Type B pancreatic cell (in vitro differentiated cells): ENCODE data around the gene YWHAG. TPM values are rescaled to one million over a fixed set of nuclear protein-coding genes. Genes with fewer than 3 reads are reported as not detected.
A peak's percentile ranks its signal among the peaks of the same experiment; 100 is the strongest.

Experiments used
- DNase-seq: peaks from one replicate; pipeline ENCODE4 v3.0.0; 2021; ENCODE audit warnings: mixed read lengths; ENCODE audit not compliant: unreplicated experiment; ENCODE audit errors: extremely low spot score
- H3K27ac Mint-ChIP-seq: 2 replicates; pipeline ENCODE4 v1.8.0; 2021; ENCODE audit warnings: mild to moderate bottlenecking, mixed read lengths
- H3K27me3 Mint-ChIP-seq: 2 replicates; pipeline ENCODE4 v1.8.0; 2021; ENCODE audit warnings: mixed read lengths
- H3K36me3 Mint-ChIP-seq: 2 replicates; pipeline ENCODE4 v1.8.0; 2021; ENCODE audit warnings: mixed read lengths
- H3K4me1 Mint-ChIP-seq: one replicate; pipeline ENCODE4 v1.8.0; 2021; ENCODE audit warnings: mixed read lengths; ENCODE audit not compliant: unreplicated experiment
- H3K4me3 Mint-ChIP-seq: 2 replicates; pipeline ENCODE4 v1.8.0; 2021; ENCODE audit warnings: mild to moderate bottlenecking, mixed read lengths
- H3K9me3 Mint-ChIP-seq: 2 replicates; pipeline ENCODE4 v1.8.0; 2021; ENCODE audit warnings: mixed read lengths
- total RNA-seq: library from RNA; stranded (reverse); gene quantifications from 2 replicates; pipeline ENCODE4 v1.2.1, GENCODE V29; 2021; ENCODE audit warnings: low replicate concordance
- TF ChIP-seq, protein P1 (sequence below): fragments of 200-600 bp; sonication (generic); conservative IDR thresholded peaks from 2 replicates; pipeline ENCODE4 v1.5.0; 2021; ENCODE audit warnings: antibody characterized with exemption, mild to moderate bottlenecking

Gene YWHAG
- total RNA-seq, 1 donor from 2014 or later = 140 TPM

DNA sequence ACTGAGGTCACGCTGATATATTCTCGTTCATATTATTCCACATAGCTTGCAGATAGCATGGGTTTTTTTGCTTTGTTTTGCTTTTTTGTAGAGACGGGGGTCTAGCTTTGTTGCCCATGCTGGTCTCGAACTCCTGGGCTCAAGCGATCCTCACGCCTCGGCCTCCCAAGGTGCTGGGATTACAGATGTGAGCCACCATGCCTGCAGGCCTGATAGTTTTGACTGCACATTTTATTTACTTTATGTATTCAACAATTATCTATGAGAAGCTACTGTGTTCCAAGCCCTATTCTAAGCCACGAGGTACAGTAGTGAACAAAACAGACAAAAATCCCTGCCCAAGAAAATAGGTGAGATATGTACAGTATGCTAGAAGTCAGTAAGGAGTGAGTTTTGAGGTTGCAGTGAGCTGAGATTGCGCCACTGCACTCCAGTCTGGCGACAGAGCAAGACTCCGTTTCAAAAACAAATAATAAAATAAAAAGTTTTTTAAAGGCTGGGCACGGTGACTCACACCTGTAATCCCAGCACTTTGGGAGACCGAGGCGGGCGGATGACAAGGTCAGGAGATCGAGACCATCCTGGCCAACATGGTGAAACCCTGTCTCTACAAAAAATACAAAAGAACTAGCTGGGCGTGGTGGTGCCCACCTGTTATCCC, 1.3 kb upstream of the YWHAG start:
- Mint-ChIP-seq H3K36me3 (peaks cover 19% of the 10 kb centered on the region), H3K9me3 (peaks cover 3% of the 10 kb centered on the region), H3K4me3 (peak overlapping the region; percentile 92), H3K4me1 (peaks cover 39% of the 10 kb centered on the region), H3K27ac (peak overlapping the region; percentile 98), H3K27me3 (no peaks in the 10 kb centered on the region)
- DNase-seq = no peak
- TF ChIP-seq, protein P1, sequence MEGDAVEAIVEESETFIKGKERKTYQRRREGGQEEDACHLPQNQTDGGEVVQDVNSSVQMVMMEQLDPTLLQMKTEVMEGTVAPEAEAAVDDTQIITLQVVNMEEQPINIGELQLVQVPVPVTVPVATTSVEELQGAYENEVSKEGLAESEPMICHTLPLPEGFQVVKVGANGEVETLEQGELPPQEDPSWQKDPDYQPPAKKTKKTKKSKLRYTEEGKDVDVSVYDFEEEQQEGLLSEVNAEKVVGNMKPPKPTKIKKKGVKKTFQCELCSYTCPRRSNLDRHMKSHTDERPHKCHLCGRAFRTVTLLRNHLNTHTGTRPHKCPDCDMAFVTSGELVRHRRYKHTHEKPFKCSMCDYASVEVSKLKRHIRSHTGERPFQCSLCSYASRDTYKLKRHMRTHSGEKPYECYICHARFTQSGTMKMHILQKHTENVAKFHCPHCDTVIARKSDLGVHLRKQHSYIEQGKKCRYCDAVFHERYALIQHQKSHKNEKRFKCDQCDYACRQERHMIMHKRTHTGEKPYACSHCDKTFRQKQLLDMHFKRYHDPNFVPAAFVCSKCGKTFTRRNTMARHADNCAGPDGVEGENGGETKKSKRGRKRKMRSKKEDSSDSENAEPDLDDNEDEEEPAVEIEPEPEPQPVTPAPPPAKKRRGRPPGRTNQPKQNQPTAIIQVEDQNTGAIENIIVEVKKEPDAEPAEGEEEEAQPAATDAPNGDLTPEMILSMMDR = no peak

DNA sequence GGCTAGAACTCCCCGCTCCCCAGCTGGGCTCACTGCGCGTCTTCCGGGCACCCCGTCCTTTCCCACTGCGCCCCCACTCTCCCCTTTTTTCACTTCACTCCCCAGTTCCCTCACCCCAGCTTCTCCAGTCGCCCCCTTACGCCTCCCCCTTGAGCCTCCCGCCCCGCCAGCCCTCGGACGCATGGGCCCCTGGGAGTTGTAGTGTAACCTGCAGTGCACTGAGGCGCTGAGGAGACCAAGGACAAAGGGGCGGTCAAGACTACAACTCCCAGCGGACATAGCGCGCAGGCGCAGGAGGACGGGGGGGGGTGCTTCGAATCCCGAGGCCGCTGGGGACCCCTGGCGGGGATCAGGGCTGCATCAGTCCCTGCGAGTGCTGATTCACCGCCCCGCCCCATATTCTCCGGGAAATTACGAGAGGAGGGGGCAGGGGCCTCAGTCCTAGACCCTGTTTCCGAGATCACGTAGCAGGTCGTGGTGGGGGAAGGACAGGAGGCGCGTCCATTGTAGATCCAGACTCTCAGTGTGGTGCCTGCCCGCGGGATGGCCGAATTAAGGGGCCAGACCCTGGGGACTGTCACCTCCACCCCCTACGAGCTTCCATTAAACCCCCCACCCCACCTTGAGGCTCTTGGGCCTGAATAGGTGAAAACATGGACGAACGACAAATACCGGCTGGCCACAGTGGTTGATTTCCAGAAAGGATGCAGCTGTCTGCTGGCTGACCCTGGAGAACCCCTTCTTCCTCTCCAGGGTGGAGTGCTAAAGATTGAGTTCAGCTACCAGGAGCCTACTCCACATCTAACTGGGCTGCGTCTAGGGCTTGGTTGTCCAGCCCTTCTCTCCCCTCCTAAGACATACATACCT, 553 bp upstream of the YWHAG start:
- Mint-ChIP-seq H3K27me3 (no peaks in the 10 kb centered on the region), H3K4me3 (peak overlapping the region; percentile 92), H3K9me3 (peaks cover 5% of the 10 kb centered on the region), H3K36me3 (peaks cover 27% of the 10 kb centered on the region), H3K27ac (peak overlapping the region; percentile 98), H3K4me1 (peaks cover 35% of the 10 kb centered on the region)
- TF ChIP-seq, protein P1 = peak; percentile 80
- peak; percentile 99 for DNase-seq

DNA sequence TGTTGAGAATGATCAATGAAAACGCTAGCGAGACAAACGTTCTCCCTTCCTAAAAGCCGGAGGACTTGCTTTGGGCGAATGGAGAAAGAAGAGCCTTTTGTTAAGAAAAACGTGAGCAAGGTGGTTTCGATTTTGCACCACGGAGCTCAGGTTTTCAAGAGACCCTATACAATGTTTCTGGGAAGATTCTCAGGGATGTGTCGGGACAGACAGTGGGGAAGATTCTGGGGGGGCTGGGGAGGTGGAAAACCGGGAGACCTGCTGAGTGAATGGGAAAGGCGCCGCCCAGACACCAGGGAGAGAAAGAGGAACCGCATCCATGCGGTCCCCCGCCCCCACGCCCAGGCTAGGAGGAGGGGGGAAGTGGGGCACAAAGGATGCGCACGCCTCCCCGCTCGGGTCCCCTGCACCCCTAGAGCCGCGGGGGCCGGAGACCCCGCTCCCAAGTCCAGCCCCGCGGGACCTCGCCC, 745 bp downstream of the YWHAG start:
- peak overlapping the region; percentile 98 for H3K27ac Mint-ChIP-seq
- TF ChIP-seq, protein P1 = no peak
- peaks cover 27% of the 10 kb centered on the region for H3K36me3 Mint-ChIP-seq
- peaks cover 30% of the 10 kb centered on the region for H3K4me1 Mint-ChIP-seq
- peak overlapping the region; percentile 94 for H3K4me3 Mint-ChIP-seq
- H3K27me3 Mint-ChIP-seq = no peaks in the 10 kb centered on the region
- peaks cover 5% of the 10 kb centered on the region for H3K9me3 Mint-ChIP-seq
- no peak for DNase-seq

DNA sequence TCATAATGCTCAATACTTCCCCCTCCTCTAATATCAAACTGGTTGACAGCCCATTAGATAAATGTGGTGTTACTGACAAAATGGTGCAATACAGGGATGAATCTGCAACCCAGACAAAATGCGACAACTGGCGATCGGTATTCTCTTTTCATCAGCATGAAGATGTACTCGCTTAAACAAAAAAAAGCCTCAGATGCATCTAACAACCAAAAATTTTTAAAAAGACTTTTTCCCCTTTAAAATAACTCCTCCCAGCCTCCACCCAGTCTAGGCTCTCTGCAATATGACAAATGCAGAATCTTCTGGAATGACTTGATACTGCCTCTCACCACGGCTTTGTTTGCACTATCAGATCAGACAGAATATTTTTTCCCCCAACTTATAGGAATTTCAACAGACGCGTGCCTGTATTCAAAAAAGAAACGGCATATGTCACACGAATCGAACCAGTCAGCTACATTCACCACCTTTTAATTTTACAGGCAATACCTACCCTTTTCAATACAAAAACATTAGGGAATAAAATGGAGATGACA, 1.2 kb downstream of the YWHAG start:
- Mint-ChIP-seq H3K4me1 (peaks cover 30% of the 10 kb centered on the region), H3K36me3 (peaks cover 27% of the 10 kb centered on the region), H3K27me3 (no peaks in the 10 kb centered on the region), H3K27ac (peak overlapping the region; percentile 98), H3K9me3 (peaks cover 5% of the 10 kb centered on the region), H3K4me3 (peak overlapping the region; percentile 94)
- TF ChIP-seq, protein P1 = no peak
- DNase-seq = no peak

DNA sequence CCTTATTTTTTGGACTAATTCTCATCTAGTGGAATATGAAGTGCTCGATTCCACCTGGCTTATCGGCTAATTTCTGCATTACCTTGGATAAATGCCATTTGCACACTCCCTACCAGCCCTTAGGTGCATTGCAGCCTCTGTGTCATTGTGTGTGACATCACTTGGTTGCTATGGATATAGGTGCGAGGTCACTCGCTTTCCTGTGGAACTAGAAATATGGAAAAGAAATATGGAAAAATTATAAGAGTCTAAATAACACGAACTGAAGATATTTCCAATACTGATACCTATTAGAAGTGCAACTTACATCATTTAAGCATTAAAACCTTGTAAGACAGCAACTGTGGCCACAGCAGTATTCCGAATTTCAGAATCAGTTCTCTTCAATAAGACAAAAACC, 2.0 kb downstream of the YWHAG start:
- TF ChIP-seq, protein P1 = peak; percentile 48
- peaks cover 6% of the 10 kb centered on the region for H3K9me3 Mint-ChIP-seq
- peaks cover 32% of the 10 kb centered on the region for H3K36me3 Mint-ChIP-seq

More for the DNA sequence above, 2.0 kb downstream of the YWHAG start:
- no peak for DNase-seq
- H3K4me3 Mint-ChIP-seq = peak overlapping the region; percentile 94
- peaks cover 33% of the 10 kb centered on the region for H3K4me1 Mint-ChIP-seq
- no peaks in the 10 kb centered on the region for H3K27me3 Mint-ChIP-seq
- peak overlapping the region; percentile 98 for H3K27ac Mint-ChIP-seq
